CD4-positive, alpha-beta T cell treated with Interleukin-12 subunit alpha and Interleukin-12 subunit beta, for 1 hour (primary cell): Measurements from ENCODE around the gene CISH.
A peak's percentile ranks its signal among the peaks of the same experiment; 100 is the strongest.

Experiments used
- DNase-seq: peaks from one replicate; pipeline ENCODE4 v3.0.0-alpha.2; 2020

Gene CISH

GRCh38 chr3:50592568-50592967 lies 19.0 kb downstream of the CISH start:
- no peak for DNase-seq

GRCh38 chr3:50591196-50591741 lies 20.3 kb downstream of the CISH start:
- no peak for DNase-seq

GRCh38 chr3:50588759-50589433 lies 22.7 kb downstream of the CISH start:
- no peak for DNase-seq

- peak; percentile 70 for DNase-seq
These were observed 23.5 kb downstream of the CISH start for GRCh38 chr3:50587806-50588758.

GRCh38 chr3:50587373-50587772 lies 24.2 kb downstream of the CISH start:
- DNase-seq: no peak

GRCh38 chr3:50586763-50587070 lies 24.9 kb downstream of the CISH start:
- no peak for DNase-seq

- DNase-seq: no peak
These were observed 25.4 kb downstream of the CISH start for GRCh38 chr3:50585919-50586762.

GRCh38 chr3:50584391-50584790 lies 27.2 kb downstream of the CISH start:
- DNase-seq: no peak

GRCh38 chr3:50583897-50584296 lies 27.7 kb downstream of the CISH start:
- DNase-seq: no peak

- DNase-seq: no peak
These were observed 29.5 kb downstream of the CISH start for GRCh38 chr3:50582083-50582482.

GRCh38 chr3:50581459-50581842 lies 30.1 kb downstream of the CISH start:
- no peak for DNase-seq

GRCh38 chr3:50580683-50581458 lies 30.7 kb downstream of the CISH start:
- DNase-seq: peak; percentile 18

GRCh38 chr3:50577348-50577747 lies 34.2 kb downstream of the CISH start:
- no peak for DNase-seq

GRCh38 chr3:50575372-50575771 lies 36.2 kb downstream of the CISH start:
- DNase-seq: no peak

GRCh38 chr3:50574444-50574831 lies 37.1 kb downstream of the CISH start:
- peak; percentile 27 for DNase-seq

GRCh38 chr3:50573566-50574443 lies 37.8 kb downstream of the CISH start:
- DNase-seq: peak; percentile 63

- DNase-seq: peak; percentile 14
These were observed 38.7 kb downstream of the CISH start for GRCh38 chr3:50572801-50573371.

- peak; percentile 85 for DNase-seq
These were observed 39.4 kb downstream of the CISH start for GRCh38 chr3:50572158-50572557.

GRCh38 chr3:50571486-50571885 lies 40.1 kb downstream of the CISH start:
- no peak for DNase-seq

- no peak for DNase-seq
These were observed 40.9 kb downstream of the CISH start for GRCh38 chr3:50570508-50571279.
